ENCODE data around the gene OR5AU1.
"Not testable (repeated sequence)": the region's sequence is repeated elsewhere in the genome, so short reads cannot be mapped to it uniquely, and the experiment has no call there.

OR5AU1 gene

GRCh38 chr14:21169573-21169972 is 13.7 kb upstream of the OR5AU1 start:
- DNase-seq, result no peak

GRCh38 chr14:21168055-21168454 is 12.2 kb upstream of the OR5AU1 start:
- DNase-seq, result no peak

GRCh38 chr14:21165670-21166069 is 9.8 kb upstream of the OR5AU1 start:
- not testable (repeated sequence) for DNase-seq

- DNase-seq, result not testable (repeated sequence)
These were observed 9.2 kb upstream of the OR5AU1 start for GRCh38 chr14:21165002-21165605.

GRCh38 chr14:21163871-21164291 is 8.0 kb upstream of the OR5AU1 start:
- DNase-seq, result no peak

- no peak for DNase-seq
These were observed 6.2 kb upstream of the OR5AU1 start for GRCh38 chr14:21162081-21162480.

GRCh38 chr14:21160061-21160610 is 4.3 kb upstream of the OR5AU1 start:
- no peak for DNase-seq

GRCh38 chr14:21158175-21158574 is 2.3 kb upstream of the OR5AU1 start:
- not testable (repeated sequence) for DNase-seq

- no peak for DNase-seq
These were observed 6.1 kb downstream of the OR5AU1 start for GRCh38 chr14:21149641-21150367.

GRCh38 chr14:21145437-21145836 is 10.4 kb downstream of the OR5AU1 start:
- no peak for DNase-seq

- no peak for DNase-seq
These were observed 13.5 kb downstream of the OR5AU1 start for GRCh38 chr14:21142357-21142756.

- no peak for DNase-seq
These were observed 19.8 kb downstream of the OR5AU1 start for GRCh38 chr14:21136024-21136423.

GRCh38 chr14:21133901-21134300 is 22.0 kb downstream of the OR5AU1 start:
- no peak for DNase-seq

GRCh38 chr14:21123429-21123828 is 32.4 kb downstream of the OR5AU1 start:
- no peak for DNase-seq

GRCh38 chr14:21121122-21121521 is 34.7 kb downstream of the OR5AU1 start:
- DNase-seq, result no peak

- DNase-seq, result no peak
These were observed 35.2 kb downstream of the OR5AU1 start for GRCh38 chr14:21120686-21121085.

GRCh38 chr14:21118933-21119332 is 36.9 kb downstream of the OR5AU1 start:
- no peak for DNase-seq

GRCh38 chr14:21113369-21113768 is 42.5 kb downstream of the OR5AU1 start:
- DNase-seq, result no peak

- no peak for DNase-seq
These were observed 43.6 kb downstream of the OR5AU1 start for GRCh38 chr14:21112255-21112654.

GRCh38 chr14:21109377-21110138 is 46.3 kb downstream of the OR5AU1 start:
- no peak for DNase-seq

- DNase-seq, result no peak
These were observed 47.1 kb downstream of the OR5AU1 start for GRCh38 chr14:21108791-21109190.

- DNase-seq, result no peak
These were observed 48.5 kb downstream of the OR5AU1 start for GRCh38 chr14:21107283-21107800.
